Liver (tissue), 9 donors: ENCODE measurements around the gene CSNK1D. TPM values are rescaled to one million over a fixed set of nuclear protein-coding genes. Genes with fewer than 3 reads are reported as not detected.

Experiments used
- DNase-seq: peaks from one replicate; pipeline ENCODE4 v3.0.0-alpha.2; 2017; ENCODE audit warnings: low spot score
- H3K27ac ChIP-seq, 2 donors: one replicate each; pipeline ENCODE4 v1.7.0; 2013; ENCODE audit warnings: inconsistent platforms in 2 of 2, low read length in 2 of 2, control low read depth in 1 of 2, low read depth in 1 of 2, mild to moderate bottlenecking in 1 of 2
- H3K27me3 ChIP-seq, 4 donors: one replicate each; pipeline versions ENCODE4 v1.6.1 to v1.7.0; 2013; ENCODE audit warnings: low read length in 3 of 4, inconsistent platforms in 1 of 4, mild to moderate bottlenecking in 1 of 4, moderate library complexity in 1 of 4; ENCODE audit not compliant: control insufficient read depth in 4 of 4, insufficient read depth in 4 of 4
- H3K36me3 ChIP-seq, 4 donors: one replicate each; pipeline versions ENCODE4 v1.6.1 to v1.7.0; 2013; ENCODE audit warnings: low read length in 3 of 4, mild to moderate bottlenecking in 3 of 4, low read depth in 1 of 4, moderate library complexity in 1 of 4; ENCODE audit not compliant: control insufficient read depth in 4 of 4, insufficient read depth in 3 of 4
- H3K4me1 ChIP-seq, 4 donors: one replicate each; pipeline versions ENCODE4 v1.6.1 to v1.7.0; 2013; ENCODE audit warnings: low read length in 3 of 4, mild to moderate bottlenecking in 3 of 4, moderate library complexity in 1 of 4; ENCODE audit not compliant: control insufficient read depth in 4 of 4, insufficient read depth in 4 of 4
- H3K4me3 ChIP-seq, 3 donors: one replicate each; pipeline versions ENCODE4 v1.6.1 to v1.7.0; 2013; ENCODE audit warnings: low read length in 3 of 3, control low read depth in 1 of 3, low read depth in 1 of 3, mild to moderate bottlenecking in 1 of 3
- H3K9ac ChIP-seq, 2 donors: one replicate each; pipeline ENCODE4 v1.7.0; 2013; ENCODE audit warnings: low read length in 2 of 2, mild to moderate bottlenecking in 2 of 2, moderate library complexity in 2 of 2, control low read depth in 1 of 2, low read depth in 1 of 2
- H3K9me3 ChIP-seq, 4 donors: one replicate each; pipeline versions ENCODE4 v1.6.1 to v1.7.0; 2013; ENCODE audit warnings: low read length in 3 of 4; ENCODE audit not compliant: control insufficient read depth in 4 of 4
- EGR1 ChIP-seq, 2 donors: IDR thresholded peaks; 2 replicates each; pipeline ENCODE4 v1.6.1; 2016 to 2018; ENCODE audit warnings: antibody characterized with exemption in 2 of 2, low read depth in 2 of 2
- FOXA1 ChIP-seq: IDR thresholded peaks from 2 replicates; pipeline ENCODE4 v1.6.1; 2016; ENCODE audit warnings: antibody characterized with exemption
- FOXA2 ChIP-seq: IDR thresholded peaks from 2 replicates; pipeline ENCODE4 v1.6.1; 2016; ENCODE audit warnings: antibody characterized with exemption
- GABPA ChIP-seq, 2 donors: IDR thresholded peaks in 1 of 2; conservative IDR thresholded peaks in 1 of 2; 2 replicates each; pipeline ENCODE4 v1.6.1; 2016; ENCODE audit warnings: antibody characterized with exemption in 2 of 2, mild to moderate bottlenecking in 1 of 2, moderate library complexity in 1 of 2
- HNF4A ChIP-seq, 2 donors: conservative IDR thresholded peaks; 2 replicates each; pipeline ENCODE4 v1.6.1; 2016; ENCODE audit warnings: antibody characterized with exemption in 2 of 2, mild to moderate bottlenecking in 2 of 2
- HNF4G ChIP-seq: IDR thresholded peaks from 2 replicates; pipeline ENCODE4 v1.6.1; 2016; ENCODE audit warnings: antibody characterized with exemption
- NR2F2 ChIP-seq: IDR thresholded peaks from 2 replicates; pipeline ENCODE4 v1.6.1; 2016; ENCODE audit warnings: antibody characterized with exemption
- RAD21 ChIP-seq, 2 donors: IDR thresholded peaks; 2 replicates each; pipeline ENCODE4 v1.6.1; 2016; ENCODE audit warnings: antibody characterized with exemption in 2 of 2, mild to moderate bottlenecking in 2 of 2
- RXRA ChIP-seq, 2 donors: IDR thresholded peaks; 2 replicates each; pipeline ENCODE4 v1.6.1; 2017 to 2018; ENCODE audit warnings: antibody characterized with exemption in 2 of 2, mild to moderate bottlenecking in 1 of 2
- SP1 ChIP-seq: IDR thresholded peaks from 2 replicates; pipeline ENCODE4 v1.6.1; 2018; ENCODE audit warnings: antibody characterized with exemption, mild to moderate bottlenecking
- TAF1 ChIP-seq: conservative IDR thresholded peaks from 2 replicates; pipeline ENCODE4 v1.6.1; 2016; ENCODE audit warnings: antibody characterized with exemption, mild to moderate bottlenecking
- WGBS: extraction: QIAGEN DNeasy Blood & Tissue Kit; methylation state at CpG from one replicate; pipeline ENCODE4 v1.1.7; 2013; 5-methylcytosine and 5-hydroxymethylcytosine counted together
- polyA plus RNA-seq, 2 donors: library from polyadenylated mRNA; stranded (reverse) in 1 of 2; unstranded in 1 of 2; fragments of 200-250 nt in 1 of 2; fragments of >200 nt in 1 of 2; fragmentation: Nextera tagmentation in 1 of 2; extraction: Ambion mirVana in 1 of 2; gene quantifications; one replicate each; pipeline versions ENCODE4 v1.2.1 to v1.2.3, GENCODE V29; 2013 to 2015
- total RNA-seq, 2 donors: library from RNA; depleted of rRNA; stranded (reverse); fragments of >200 nt; gene quantifications; one replicate each; pipeline ENCODE4 v1.2.3, GENCODE V29; 2014
- TF ChIP-seq, protein P1 (sequence below): IDR thresholded peaks from 2 replicates; pipeline ENCODE4 v1.6.1; 2016; ENCODE audit warnings: antibody characterized with exemption
- TF ChIP-seq, protein P2 (sequence below): IDR thresholded peaks from 2 replicates; pipeline ENCODE4 v1.6.1; 2016; ENCODE audit warnings: antibody characterized with exemption
- TF ChIP-seq, protein P3 (sequence below): IDR thresholded peaks from 2 replicates; pipeline ENCODE4 v1.6.1; 2016; ENCODE audit warnings: antibody characterized with exemption, mild to moderate bottlenecking
- TF ChIP-seq, protein P4 (sequence below): IDR thresholded peaks from 2 replicates; pipeline ENCODE4 v1.6.1; 2016; ENCODE audit warnings: antibody characterized with exemption
- TF ChIP-seq, protein P5 (sequence below): fragments of 150-350 bp; IDR thresholded peaks from 2 replicates; pipeline ENCODE4 v1.5.1; 2017; ENCODE audit warnings: improper control_type of control experiment, low read depth, low read length; ENCODE audit not compliant: missing input control
- donor health status: healthy.
- donor health status: healthy.
- donor health status: healthy.
- donor health status: healthy.
- donor health status: healthy.

Gene CSNK1D
- total and polyA plus RNA-seq, 4 donors, result 22.0 to 49.0 (median 34.2) TPM

DNA sequence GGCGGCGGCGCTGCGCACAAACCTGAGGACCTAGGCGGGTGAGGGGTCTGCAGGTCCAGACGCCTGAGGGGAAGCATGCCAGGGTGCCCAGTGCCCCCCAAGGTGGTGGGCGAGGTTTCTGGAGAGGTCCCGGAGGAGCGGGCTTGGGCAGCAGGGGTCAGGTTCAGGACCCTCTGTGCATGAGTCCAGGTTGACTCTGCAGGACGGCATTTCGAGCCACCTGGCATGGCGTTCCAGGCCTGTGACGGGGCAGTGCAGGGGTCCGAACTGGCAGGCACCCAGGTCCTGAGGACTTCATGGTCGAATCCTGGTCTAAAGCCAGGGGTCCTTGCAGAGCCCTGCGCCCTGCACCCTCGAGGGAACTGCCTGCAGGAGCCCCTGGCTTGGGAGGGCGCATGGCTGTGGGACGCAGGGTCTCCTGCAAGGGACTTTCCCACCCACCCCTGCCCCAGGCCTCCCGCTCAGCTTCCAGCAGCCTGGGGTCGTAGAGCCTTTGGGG, 41.1 kb downstream of the CSNK1D start:
- Histone ChIP-seq H3K4me1 (peaks cover 8 to 38% (median 19%) of the 10 kb centered on the region in 4 donors), H3K9ac (no peak overlapping the region), H3K36me3 (no peaks in the 10 kb centered on the region), H3K27me3 (no peaks in the 10 kb centered on the region), H3K4me3 (no peak overlapping the region), H3K9me3 (no peaks in the 10 kb centered on the region), H3K27ac (peak overlapping the region; percentile 72 to 78)
- 84% methylated on average over 21 of the region's 21 CpGs for WGBS
- no peak for DNase-seq
- TF ChIP-seq EGR1 (IDR thresholded peaks at IDR 0.05; ENCODE audit: low read depth in 2 of 2) (no peak), NR2F2 (no peak), FOXA2 (no peak), FOXA1 (no peak), RAD21 (IDR thresholded peaks at IDR 0.05) (no peak), GABPA (IDR thresholded peaks at IDR 0.05 in 1 of 2, conservative IDR thresholded peaks at IDR 0.05 in 1 of 2) (no peak), RXRA (IDR thresholded peaks at IDR 0.05) (no peak), HNF4G (no peak), HNF4A (conservative IDR thresholded peaks at IDR 0.05) (no peak), TAF1 (no peak)
- TF ChIP-seq, protein P1, sequence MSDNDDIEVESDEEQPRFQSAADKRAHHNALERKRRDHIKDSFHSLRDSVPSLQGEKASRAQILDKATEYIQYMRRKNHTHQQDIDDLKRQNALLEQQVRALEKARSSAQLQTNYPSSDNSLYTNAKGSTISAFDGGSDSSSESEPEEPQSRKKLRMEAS, result no peak
- TF ChIP-seq, protein P2, sequence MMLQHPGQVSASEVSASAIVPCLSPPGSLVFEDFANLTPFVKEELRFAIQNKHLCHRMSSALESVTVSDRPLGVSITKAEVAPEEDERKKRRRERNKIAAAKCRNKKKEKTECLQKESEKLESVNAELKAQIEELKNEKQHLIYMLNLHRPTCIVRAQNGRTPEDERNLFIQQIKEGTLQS, result no peak
- TF ChIP-seq, protein P3, sequence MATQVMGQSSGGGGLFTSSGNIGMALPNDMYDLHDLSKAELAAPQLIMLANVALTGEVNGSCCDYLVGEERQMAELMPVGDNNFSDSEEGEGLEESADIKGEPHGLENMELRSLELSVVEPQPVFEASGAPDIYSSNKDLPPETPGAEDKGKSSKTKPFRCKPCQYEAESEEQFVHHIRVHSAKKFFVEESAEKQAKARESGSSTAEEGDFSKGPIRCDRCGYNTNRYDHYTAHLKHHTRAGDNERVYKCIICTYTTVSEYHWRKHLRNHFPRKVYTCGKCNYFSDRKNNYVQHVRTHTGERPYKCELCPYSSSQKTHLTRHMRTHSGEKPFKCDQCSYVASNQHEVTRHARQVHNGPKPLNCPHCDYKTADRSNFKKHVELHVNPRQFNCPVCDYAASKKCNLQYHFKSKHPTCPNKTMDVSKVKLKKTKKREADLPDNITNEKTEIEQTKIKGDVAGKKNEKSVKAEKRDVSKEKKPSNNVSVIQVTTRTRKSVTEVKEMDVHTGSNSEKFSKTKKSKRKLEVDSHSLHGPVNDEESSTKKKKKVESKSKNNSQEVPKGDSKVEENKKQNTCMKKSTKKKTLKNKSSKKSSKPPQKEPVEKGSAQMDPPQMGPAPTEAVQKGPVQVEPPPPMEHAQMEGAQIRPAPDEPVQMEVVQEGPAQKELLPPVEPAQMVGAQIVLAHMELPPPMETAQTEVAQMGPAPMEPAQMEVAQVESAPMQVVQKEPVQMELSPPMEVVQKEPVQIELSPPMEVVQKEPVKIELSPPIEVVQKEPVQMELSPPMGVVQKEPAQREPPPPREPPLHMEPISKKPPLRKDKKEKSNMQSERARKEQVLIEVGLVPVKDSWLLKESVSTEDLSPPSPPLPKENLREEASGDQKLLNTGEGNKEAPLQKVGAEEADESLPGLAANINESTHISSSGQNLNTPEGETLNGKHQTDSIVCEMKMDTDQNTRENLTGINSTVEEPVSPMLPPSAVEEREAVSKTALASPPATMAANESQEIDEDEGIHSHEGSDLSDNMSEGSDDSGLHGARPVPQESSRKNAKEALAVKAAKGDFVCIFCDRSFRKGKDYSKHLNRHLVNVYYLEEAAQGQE, result no peak
- TF ChIP-seq, protein P4, sequence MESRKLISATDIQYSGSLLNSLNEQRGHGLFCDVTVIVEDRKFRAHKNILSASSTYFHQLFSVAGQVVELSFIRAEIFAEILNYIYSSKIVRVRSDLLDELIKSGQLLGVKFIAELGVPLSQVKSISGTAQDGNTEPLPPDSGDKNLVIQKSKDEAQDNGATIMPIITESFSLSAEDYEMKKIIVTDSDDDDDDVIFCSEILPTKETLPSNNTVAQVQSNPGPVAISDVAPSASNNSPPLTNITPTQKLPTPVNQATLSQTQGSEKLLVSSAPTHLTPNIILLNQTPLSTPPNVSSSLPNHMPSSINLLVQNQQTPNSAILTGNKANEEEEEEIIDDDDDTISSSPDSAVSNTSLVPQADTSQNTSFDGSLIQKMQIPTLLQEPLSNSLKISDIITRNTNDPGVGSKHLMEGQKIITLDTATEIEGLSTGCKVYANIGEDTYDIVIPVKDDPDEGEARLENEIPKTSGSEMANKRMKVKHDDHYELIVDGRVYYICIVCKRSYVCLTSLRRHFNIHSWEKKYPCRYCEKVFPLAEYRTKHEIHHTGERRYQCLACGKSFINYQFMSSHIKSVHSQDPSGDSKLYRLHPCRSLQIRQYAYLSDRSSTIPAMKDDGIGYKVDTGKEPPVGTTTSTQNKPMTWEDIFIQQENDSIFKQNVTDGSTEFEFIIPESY, result no peak

DNA sequence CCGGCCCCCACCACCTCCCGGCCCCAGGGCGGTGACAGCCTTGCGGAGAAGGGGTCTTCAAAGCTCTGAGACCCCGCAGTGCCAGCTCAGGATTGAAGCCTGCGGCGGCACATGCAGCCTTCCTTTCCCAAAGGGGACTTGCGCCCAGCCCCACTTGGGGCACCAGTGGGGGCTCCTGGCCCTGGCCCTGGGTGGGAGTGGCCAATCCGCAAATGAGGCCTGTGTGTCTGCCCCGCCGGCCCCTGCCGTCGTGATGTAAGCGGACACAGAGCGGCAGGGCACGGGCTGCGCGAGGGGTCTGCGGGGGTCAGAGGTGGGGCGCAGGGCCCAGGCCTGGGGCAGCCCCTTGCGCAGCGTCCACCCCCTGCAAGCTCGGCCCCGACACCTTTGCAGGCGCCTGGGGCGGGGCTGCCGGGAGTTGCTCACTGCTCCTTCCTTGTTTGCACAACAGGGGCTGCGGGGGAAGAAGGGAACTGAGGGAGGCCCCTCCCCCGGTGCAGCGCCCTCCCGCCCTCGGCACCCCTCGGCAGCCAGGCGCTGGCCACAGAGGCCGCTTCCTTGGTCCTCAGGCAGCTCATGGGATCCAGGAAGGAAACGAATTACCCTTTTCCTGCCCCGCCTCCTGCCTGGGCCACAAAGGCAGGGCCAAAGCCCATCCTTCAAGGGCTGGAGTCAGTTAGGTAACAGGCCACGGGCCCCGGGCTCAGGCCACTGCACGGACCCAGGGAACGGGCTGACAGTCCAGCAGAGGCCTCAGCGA, 41.8 kb downstream of the CSNK1D start:
- Histone ChIP-seq H3K4me3 (peak overlapping the region in 2 of 3 donors; percentile 15 to 57), H3K36me3 (no peaks in the 10 kb centered on the region), H3K9ac (peak overlapping the region in 1 of 2 donors; percentile 21), H3K27ac (peak overlapping the region; percentile 72 to 78), H3K9me3 (no peaks in the 10 kb centered on the region), H3K4me1 (peaks cover 8 to 37% (median 19%) of the 10 kb centered on the region in 4 donors), H3K27me3 (no peaks in the 10 kb centered on the region)
- peak; percentile 72 for DNase-seq
- TF ChIP-seq FOXA1, result no peak
- TF ChIP-seq NR2F2, result peak; percentile 18
- TF ChIP-seq, protein P2, result no peak
- TF ChIP-seq SP1, result peak; percentile 27
- TF ChIP-seq HNF4G, result no peak
- TF ChIP-seq GABPA (IDR thresholded peaks at IDR 0.05 in 1 of 2, conservative IDR thresholded peaks at IDR 0.05 in 1 of 2), result peak in 1 of 2 donors; percentile 36
- TF ChIP-seq, protein P5, sequence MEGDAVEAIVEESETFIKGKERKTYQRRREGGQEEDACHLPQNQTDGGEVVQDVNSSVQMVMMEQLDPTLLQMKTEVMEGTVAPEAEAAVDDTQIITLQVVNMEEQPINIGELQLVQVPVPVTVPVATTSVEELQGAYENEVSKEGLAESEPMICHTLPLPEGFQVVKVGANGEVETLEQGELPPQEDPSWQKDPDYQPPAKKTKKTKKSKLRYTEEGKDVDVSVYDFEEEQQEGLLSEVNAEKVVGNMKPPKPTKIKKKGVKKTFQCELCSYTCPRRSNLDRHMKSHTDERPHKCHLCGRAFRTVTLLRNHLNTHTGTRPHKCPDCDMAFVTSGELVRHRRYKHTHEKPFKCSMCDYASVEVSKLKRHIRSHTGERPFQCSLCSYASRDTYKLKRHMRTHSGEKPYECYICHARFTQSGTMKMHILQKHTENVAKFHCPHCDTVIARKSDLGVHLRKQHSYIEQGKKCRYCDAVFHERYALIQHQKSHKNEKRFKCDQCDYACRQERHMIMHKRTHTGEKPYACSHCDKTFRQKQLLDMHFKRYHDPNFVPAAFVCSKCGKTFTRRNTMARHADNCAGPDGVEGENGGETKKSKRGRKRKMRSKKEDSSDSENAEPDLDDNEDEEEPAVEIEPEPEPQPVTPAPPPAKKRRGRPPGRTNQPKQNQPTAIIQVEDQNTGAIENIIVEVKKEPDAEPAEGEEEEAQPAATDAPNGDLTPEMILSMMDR, result no peak
- TF ChIP-seq RAD21 (IDR thresholded peaks at IDR 0.05), result no peak
- TF ChIP-seq, protein P1, result no peak
- TF ChIP-seq TAF1, result no peak
- peak in 1 of 2 donors; percentile 42 for TF ChIP-seq EGR1 (IDR thresholded peaks at IDR 0.05; ENCODE audit: low read depth in 2 of 2)
- 13% methylated on average over 42 of the region's 42 CpGs for WGBS
